IMR-90 (cell line): ENCODE data around the gene ANKDD1A. TPM values are rescaled to one million over a fixed set of nuclear protein-coding genes. Genes with fewer than 3 reads are reported as not detected.

Experiments
- ATAC-seq: fragments of 200-7000 bp; cut with Tn5 transposase; 2 replicates; pipeline ENCODE4 v1.9.1; 2020; ENCODE audit warnings: low read depth, mild to moderate bottlenecking, moderate library complexity
- BruUV-seq: library from RNA; stranded (reverse); fragments of 400-500 nt; replicated peaks from 2 replicates; lab custom pipeline; 2021; lab: Mats Ljungman, UMichigan
- CTCF ChIA-PET: fragments of 300-600 bp; formaldehyde crosslinking; extraction: SDS; loops from one replicate; lab custom pipeline; 2021; ENCODE audit warnings: antibody characterized with exemption; lab: Yijun Ruan, JAX
- POLR2A ChIA-PET: fragments of 300-600 bp; sonication (Branson Sonifier 250); formaldehyde crosslinking; loops from one replicate; lab custom pipeline; 2022; ENCODE audit warnings: antibody characterized with exemption; ENCODE audit not compliant: unreplicated experiment; lab: Charles Lee
- DNase-seq: peaks from one replicate; pipeline ENCODE4 v3.0.0; 2013
- H2AFZ ChIP-seq: replicated peaks from 2 replicates; pipeline ENCODE3; 2013; ENCODE audit warnings: low read length, mild to moderate bottlenecking; ENCODE audit not compliant: poor library complexity
- H2AK5ac ChIP-seq: 2 replicates; pipeline ENCODE4 v1.6.1; 2013; ENCODE audit warnings: low read depth, low read length, inconsistent platforms
- H2AK9ac ChIP-seq: replicated peaks from 2 replicates; pipeline ENCODE3; 2013; ENCODE audit warnings: mild to moderate bottlenecking, low read depth, low read length, moderate library complexity; ENCODE audit not compliant: poor library complexity
- H2BK120ac ChIP-seq: 2 replicates; pipeline ENCODE4 v1.6.1; 2013; ENCODE audit warnings: low read depth, low read length, inconsistent platforms
- H2BK15ac ChIP-seq: 3 replicates; pipeline ENCODE4 v1.6.1; 2013; ENCODE audit warnings: low read depth, low read length, inconsistent platforms
- H2BK20ac ChIP-seq: 2 replicates; pipeline ENCODE4 v1.6.1; 2013; ENCODE audit warnings: low read depth, mild to moderate bottlenecking, inconsistent platforms, low read length, moderate library complexity
- H2BK5ac ChIP-seq: 2 replicates; pipeline ENCODE4 v1.6.1; 2013; ENCODE audit warnings: mild to moderate bottlenecking, low read depth, low read length, inconsistent platforms; ENCODE audit not compliant: poor library complexity, severe bottlenecking
- H3K14ac ChIP-seq: replicated peaks from 2 replicates; pipeline ENCODE4 v1.6.1; 2013; ENCODE audit warnings: low read depth, low read length, inconsistent platforms
- H3K18ac ChIP-seq: 2 replicates; pipeline ENCODE4 v1.6.1; 2013; ENCODE audit warnings: low read depth, low read length, control low read depth
- H3K23ac ChIP-seq: 2 replicates; pipeline ENCODE4 v1.6.1; 2013; ENCODE audit warnings: low read depth, low read length, inconsistent platforms
- H3K27ac ChIP-seq: 2 replicates; pipeline ENCODE4 v1.5.1; 2013; ENCODE audit warnings: mild to moderate bottlenecking, control low read depth, low read length; ENCODE audit not compliant: insufficient read depth
- H3K27me3 ChIP-seq: 2 replicates; pipeline ENCODE4 v1.6.1; 2013; ENCODE audit warnings: low read length; ENCODE audit not compliant: control insufficient read depth, insufficient read depth
- H3K36me3 ChIP-seq: 2 replicates; pipeline ENCODE4 v1.6.1; 2013; ENCODE audit warnings: low read length, mixed read lengths; ENCODE audit not compliant: control insufficient read depth, insufficient read depth
- H3K4ac ChIP-seq: 2 replicates; pipeline ENCODE4 v1.6.1; 2013; ENCODE audit warnings: low read depth, low read length, inconsistent platforms
- H3K4me1 ChIP-seq: 2 replicates; pipeline ENCODE4 v1.6.1; 2013; ENCODE audit warnings: low read length, mixed read lengths; ENCODE audit not compliant: control insufficient read depth, insufficient read depth
- H3K4me2 ChIP-seq: 2 replicates; pipeline ENCODE4 v1.6.1; 2013; ENCODE audit warnings: low read depth, mild to moderate bottlenecking, control low read depth, low read length, moderate library complexity
- H3K4me3 ChIP-seq: 2 replicates; pipeline ENCODE4 v1.5.1; 2013; ENCODE audit warnings: low read depth, mild to moderate bottlenecking, control low read depth, low read length, moderate library complexity; ENCODE audit not compliant: insufficient read depth
- H3K56ac ChIP-seq: 2 replicates; pipeline ENCODE4 v1.6.1; 2013; ENCODE audit warnings: low read length, inconsistent platforms; ENCODE audit not compliant: insufficient read depth; ENCODE audit errors: extremely low read depth
- H3K79me1 ChIP-seq, 2 experiments: 2 replicates each; pipeline ENCODE4 v1.6.1; 2013; ENCODE audit warnings: low read length in 2 of 2, inconsistent platforms in 1 of 2, low read depth in 1 of 2
- H3K9ac ChIP-seq: 2 replicates; pipeline ENCODE4 v1.6.1; 2013; ENCODE audit warnings: low read depth, low read length, control low read depth
- H3K9me1 ChIP-seq: 2 replicates; pipeline ENCODE4 v1.6.1; 2013; ENCODE audit warnings: low read length, inconsistent platforms; ENCODE audit not compliant: insufficient read depth
- H3K9me3 ChIP-seq: 2 replicates; pipeline ENCODE4 v1.6.1; 2013; ENCODE audit warnings: low read length; ENCODE audit not compliant: control insufficient read depth, insufficient read depth
- H4K20me1 ChIP-seq: 2 replicates; pipeline ENCODE4 v1.6.1; 2013; ENCODE audit warnings: low read length, inconsistent platforms; ENCODE audit not compliant: insufficient read depth
- H4K5ac ChIP-seq: 2 replicates; pipeline ENCODE4 v1.6.1; 2013; ENCODE audit warnings: mild to moderate bottlenecking, low read depth, low read length, control low read depth
- H4K8ac ChIP-seq, 2 experiments: 2 replicates each; pipeline ENCODE4 v1.6.1; 2013; ENCODE audit warnings: low read depth in 2 of 2, low read length in 2 of 2, control low read depth in 1 of 2, inconsistent platforms in 1 of 2
- H4K91ac ChIP-seq: 2 replicates; pipeline ENCODE4 v1.6.1; 2013; ENCODE audit warnings: low read depth, low read length, inconsistent platforms; ENCODE audit not compliant: insufficient read depth
- BHLHE40 ChIP-seq: fragments of 150-350 bp; IDR thresholded peaks from 2 replicates; pipeline ENCODE4 v1.6.1; 2016; ENCODE audit warnings: mild to moderate bottlenecking, low read depth, low read length
- CEBPB ChIP-seq: IDR thresholded peaks from 2 replicates; pipeline ENCODE4 v1.6.1; 2012; ENCODE audit warnings: low read depth, low read length, improper control_type of control experiment
- CTCF ChIP-seq: conservative IDR thresholded peaks from 2 replicates; pipeline ENCODE4 v1.5.1; 2012; ENCODE audit warnings: mild to moderate bottlenecking, low read depth, low read length, improper control_type of control experiment
- ELK1 ChIP-seq: fragments of 150-350 bp; IDR thresholded peaks from 2 replicates; pipeline ENCODE4 v1.6.1; 2016; ENCODE audit warnings: low read depth, mild to moderate bottlenecking, low read length, moderate library complexity, borderline replicate concordance
- RCOR1 ChIP-seq: IDR thresholded peaks from 2 replicates; pipeline ENCODE4 v1.6.1; 2012; ENCODE audit warnings: mild to moderate bottlenecking, low read length, improper control_type of control experiment; ENCODE audit not compliant: insufficient replicate concordance
- WGBS, 2 experiments: methylation state at CpG; one replicate each; pipeline versions ENCODE4 v1.1.5 to v1.1.7; 2013; ENCODE audit warnings: missing lambda C conversion rate in 2 of 2; ENCODE audit not compliant: insufficient read length in 1 of 2; ENCODE audit errors: extremely low coverage in 2 of 2; 5-methylcytosine and 5-hydroxymethylcytosine counted together
- dilution Hi-C: fragments of 300-500 bp; cut with HindIII; formaldehyde crosslinking; loops from one replicate; pipeline ENCODE4 v1.14.3; 2018; ENCODE audit warnings: low sequenced_read_pairs; ENCODE audit not compliant: unreplicated experiment
- in situ Hi-C: fragments of 300-500 bp; cut with MboI; formaldehyde crosslinking; loops from 3 replicates; pipeline ENCODE4 v1.14.3; 2019; ENCODE audit warnings: low sequenced_read_pairs, inconsistent platforms, mixed read lengths
- intact Hi-C: fragments of 100-400 bp; cut with micrococcal nuclease; formaldehyde crosslinking; loops from 2 replicates; pipeline ENCODE4 v1.10.0; 2022
- polyA plus RNA-seq, 3 experiments: library from polyadenylated mRNA; depleted of rRNA; stranded (reverse); fragments of >200 nt; gene quantifications; 2 replicates each; pipeline ENCODE4 v1.2.3, GENCODE V29; 2012; ENCODE audit warnings: low replicate concordance in 1 of 3
- total RNA-seq: library from RNA; depleted of rRNA; stranded (reverse); fragments of >200 nt; gene quantifications from 2 replicates; pipeline ENCODE4 v1.2.3, GENCODE V29; 2012

Gene ANKDD1A
- total and polyA plus RNA-seq, 2 of the 4 experiments (the other 2 are of a cell fraction), result 3.6 to 4.9 TPM

DNA sequence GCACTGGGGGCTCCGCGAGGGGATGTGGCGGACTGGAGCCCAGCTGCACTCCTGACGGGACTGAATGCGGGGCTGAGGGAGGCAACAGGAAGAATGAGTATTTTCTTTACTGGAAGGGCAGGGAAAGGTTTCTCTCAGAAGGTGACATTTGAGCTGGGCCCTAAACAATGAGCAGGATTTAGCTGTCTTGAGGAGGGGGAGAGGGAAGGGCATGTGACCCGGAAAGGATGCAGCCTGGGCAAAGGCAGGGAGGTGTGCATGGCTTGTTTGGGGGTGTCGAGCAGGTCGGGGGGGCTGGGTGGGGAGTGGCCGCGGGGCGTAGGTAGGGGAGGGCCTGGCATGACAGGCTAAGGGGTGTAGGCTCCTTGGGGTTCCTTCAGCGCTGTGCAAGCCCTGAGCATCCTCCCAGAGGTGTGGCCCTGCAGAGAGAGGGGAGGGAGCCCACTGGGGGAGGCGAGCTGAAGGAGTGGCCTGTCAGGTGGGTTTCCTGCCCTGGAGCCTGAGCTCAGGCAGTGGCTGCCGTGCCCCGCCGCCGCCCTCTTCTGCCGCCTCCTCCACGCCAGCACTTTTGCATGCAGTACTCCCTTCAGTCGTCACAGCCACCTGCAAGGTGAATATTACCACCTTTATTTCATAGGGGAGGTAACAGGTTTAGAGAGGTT lies 17.2 kb upstream of the ANKDD1A start:
- H3K56ac ChIP-seq, result no peak overlapping the region
- ChIA-PET CTCF (interaction anchor here (0.7 to 1.4 kb wide), 2 partner anchors 53 to 59 kb away, joined by 4 to 6 read pairs; no protein-coding TSS in a partner anchor), POLR2A (interaction anchor here (0.5 kb wide), 1 partner anchor 9 kb away, joined by 3 read pairs; no protein-coding TSS in a partner anchor)
- in situ Hi-C loops (no loop called here), dilution Hi-C loops (no loop called here), intact Hi-C loops (no loop called here)
- peak overlapping the region; percentile 85 for H4K5ac ChIP-seq
- H2AFZ ChIP-seq, result peak overlapping the region; percentile 95
- 73% methylated on average over 4 of the region's 20 CpGs; no CpG with 5 or more reads in 1 of the 2 experiments for WGBS, 2 experiments
- no peak for DNase-seq
- H3K14ac ChIP-seq, result peak overlapping the region; percentile 93; the same call in 1 of the 2 replicates
- H3K4me3 ChIP-seq, result no peak overlapping the region
- H3K9ac ChIP-seq, result 0 out of 2 replicates have a peak overlapping the region, but pooled peaks have one; percentile 8
- H3K27ac ChIP-seq, result peak overlapping the region; percentile 47
- H3K4me1 ChIP-seq, result peaks cover 43% of the 10 kb centered on the region
- H3K9me3 ChIP-seq, result no peaks in the 10 kb centered on the region
- H2BK15ac ChIP-seq, result 0 out of 3 replicates have a peak overlapping the region, but pooled peaks have one; percentile 30
- H4K8ac ChIP-seq, result peak overlapping the region; percentile 88
- H4K91ac ChIP-seq, result peak overlapping the region; percentile 77
- ATAC-seq, result no peak
- no peaks in the 10 kb centered on the region for H4K20me1 ChIP-seq
- peak overlapping the region; percentile 53 for H3K23ac ChIP-seq
- peaks cover 42% of the 10 kb centered on the region for H3K9me1 ChIP-seq
- H2BK5ac ChIP-seq, result peak overlapping the region; percentile 63
- H3K27me3 ChIP-seq, result no peaks in the 10 kb centered on the region
- H3K79me1 ChIP-seq, result peaks cover 0 to 26% of the 10 kb centered on the region in 2 experiments; a peak in 2 of 4 replicates
- TF ChIP-seq CTCF (no peak), RCOR1 (no peak), ELK1 (no peak), CEBPB (no peak), BHLHE40 (no peak)
- peak overlapping the region; percentile 74 for H2AK5ac ChIP-seq
- H3K4me2 ChIP-seq, result peak overlapping the region; percentile 53
- H2BK20ac ChIP-seq, result peak overlapping the region; percentile 43; the same call in 1 of the 2 replicates
- H3K18ac ChIP-seq, result peak overlapping the region; percentile 65
- H3K4ac ChIP-seq, result peak overlapping the region; percentile 97
- H3K36me3 ChIP-seq, result no peaks in the 10 kb centered on the region
- peak overlapping the region; percentile 77 for H2AK9ac ChIP-seq
- no TSS peak for BruUV-seq
- H2BK120ac ChIP-seq, result peak overlapping the region; percentile 89
